EL (cell line): ENCODE measurements around the gene MDK.

Experiments
- DNase-seq: peaks from one replicate; pipeline ENCODE4 v3.0.0-alpha.2; 2016

The MDK gene

GRCh38 chr11:46407635-46408034, 26.2 kb downstream of the MDK start:
- no peak for DNase-seq

- DNase-seq: no peak
These were observed 27.0 kb downstream of the MDK start for GRCh38 chr11:46408407-46408986.

- DNase-seq: no peak
These were observed 28.6 kb downstream of the MDK start for GRCh38 chr11:46410021-46410420.

GRCh38 chr11:46413760-46414465, 32.4 kb downstream of the MDK start:
- DNase-seq: peak; percentile 19

- no peak for DNase-seq
These were observed 33.0 kb downstream of the MDK start for GRCh38 chr11:46414466-46414796.

GRCh38 chr11:46414879-46415278, 33.4 kb downstream of the MDK start:
- no peak for DNase-seq

- DNase-seq: no peak
These were observed 36.2 kb downstream of the MDK start for GRCh38 chr11:46417711-46418110.

GRCh38 chr11:46418751-46419150, 37.3 kb downstream of the MDK start:
- DNase-seq: no peak

- no peak for DNase-seq
These were observed 39.0 kb downstream of the MDK start for GRCh38 chr11:46420513-46420912.

- DNase-seq: no peak
These were observed 39.9 kb downstream of the MDK start for GRCh38 chr11:46421257-46421880.

GRCh38 chr11:46422588-46422987, 41.1 kb downstream of the MDK start:
- no peak for DNase-seq

- DNase-seq: no peak
These were observed 44.9 kb downstream of the MDK start for GRCh38 chr11:46426233-46426991.

GRCh38 chr11:46427364-46427763, 45.9 kb downstream of the MDK start:
- no peak for DNase-seq

GRCh38 chr11:46429717-46430116, 48.2 kb downstream of the MDK start:
- no peak for DNase-seq

GRCh38 chr11:46431211-46431610, 49.7 kb downstream of the MDK start:
- no peak for DNase-seq
